ENCODE measurements around the gene CRIP3. TPM values are rescaled to one million over a fixed set of nuclear protein-coding genes. Genes with fewer than 3 reads are reported as not detected.
A peak's percentile ranks its signal among the peaks of the same experiment; 100 is the strongest.

The CRIP3 gene
- total RNA-seq, 1 experiment from 2014 or later = 16.9 TPM

DNA sequence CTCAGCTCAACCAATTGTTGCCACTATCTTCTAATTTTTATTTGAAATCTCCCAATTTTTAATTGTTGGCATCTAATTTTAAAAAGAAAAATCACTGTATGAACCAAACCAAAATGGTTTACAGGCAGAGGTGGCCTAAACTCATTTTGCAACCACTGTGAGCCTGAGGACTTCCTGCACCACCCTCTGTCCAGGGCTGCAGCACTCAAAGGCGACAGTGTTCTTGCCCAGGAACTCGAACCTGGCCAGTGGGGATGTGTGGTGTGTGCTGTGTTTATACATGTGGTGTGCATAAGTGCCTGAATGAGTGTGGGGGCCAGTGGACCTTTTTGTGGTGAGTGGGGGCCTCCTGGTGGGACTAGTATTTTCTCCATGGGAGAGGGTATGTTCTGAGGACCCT, 34.9 kb downstream of the CRIP3 start:
- Histone ChIP-seq H3K56ac (ENCODE audit: insufficient read length, low read depth, low read length) (no peak overlapping the region), H2AFZ (ENCODE audit: low read length) (no peak overlapping the region), H2BK5ac (ENCODE audit: insufficient read length, low read length) (no peak overlapping the region), H3K4ac (ENCODE audit: low read depth, low read length) (no peak overlapping the region), H3K27me3 (ENCODE audit: insufficient read depth, low read length) (peaks cover 16% of the 10 kb centered on the region), H2BK20ac (ENCODE audit: low read depth, low read length, poor library complexity, severe bottlenecking) (no peak overlapping the region), H3K18ac (ENCODE audit: insufficient read length, low read depth, low read length) (no peak overlapping the region), H3K79me2 (ENCODE audit: insufficient read depth, low read length) (no peaks in the 10 kb centered on the region), H3K14ac (ENCODE audit: insufficient read depth, low read length) (no peak overlapping the region), H4K5ac (ENCODE audit: insufficient read length, low read depth, low read length) (no peak overlapping the region), H3K4me2 (ENCODE audit: insufficient read depth, insufficient read length, low read length) (no peak overlapping the region), H4K20me1 (ENCODE audit: control insufficient read depth, insufficient read depth, insufficient read length) (no peaks in the 10 kb centered on the region), H3T11ph (ENCODE audit: low read length) (no peak overlapping the region), H3K23ac (ENCODE audit: insufficient read length, low read depth, low read length) (no peak overlapping the region), H2BK12ac (ENCODE audit: insufficient read length, low read depth, low read length) (no peak overlapping the region), H2BK120ac (ENCODE audit: low read depth, low read length, poor library complexity, severe bottlenecking) (no peak overlapping the region), H3K9me3 (ENCODE audit: control insufficient read depth, low read depth, low read length) (no peaks in the 10 kb centered on the region), H3K9ac (ENCODE audit: extremely low read depth, insufficient read length, low read length) (no peak overlapping the region), H4K8ac (replicated peaks; ENCODE audit: insufficient read length, low read depth, low read length) (no peak overlapping the region), H2AK5ac (ENCODE audit: insufficient read length, low read length) (no peak overlapping the region), H2BK15ac (ENCODE audit: low read depth, low read length) (no peak overlapping the region), H3K27ac (ENCODE audit: insufficient read length, low read depth, low read length) (no peak overlapping the region), H4K91ac (ENCODE audit: insufficient read length, low read depth, low read length) (no peak overlapping the region), H3K4me1 (ENCODE audit: insufficient read depth, low read length) (peaks cover 2% of the 10 kb centered on the region; the same call in 1 of the 2 replicates), H3K79me1 (ENCODE audit: insufficient read depth, low read depth, low read length, poor library complexity, severe bottlenecking) (no peaks in the 10 kb centered on the region), H3K23me2 (ENCODE audit: insufficient read length, low read depth, low read length, poor library complexity, severe bottlenecking) (peaks cover 12% of the 10 kb centered on the region)
- H3K36me3 Mint-ChIP-seq (ENCODE audit: insufficient read depth in 1 of 3, low read depth in 3 of 3) = no peaks in the 10 kb centered on the region; a peak in 1 of 7 replicates
- H3K9me3 Mint-ChIP-seq = no peaks in the 10 kb centered on the region; a peak in 1 of 5 replicates
- H3K4me1 Mint-ChIP-seq = peaks cover 41 to 56% of the 10 kb centered on the region in 2 experiments
- no CpG with 5 or more reads among the region's 2 CpGs for WGBS (ENCODE audit: extremely low coverage, insufficient read length, low lambda C conversion rate)
- no peak for DNase-seq
- TF ChIP-seq, protein P1, sequence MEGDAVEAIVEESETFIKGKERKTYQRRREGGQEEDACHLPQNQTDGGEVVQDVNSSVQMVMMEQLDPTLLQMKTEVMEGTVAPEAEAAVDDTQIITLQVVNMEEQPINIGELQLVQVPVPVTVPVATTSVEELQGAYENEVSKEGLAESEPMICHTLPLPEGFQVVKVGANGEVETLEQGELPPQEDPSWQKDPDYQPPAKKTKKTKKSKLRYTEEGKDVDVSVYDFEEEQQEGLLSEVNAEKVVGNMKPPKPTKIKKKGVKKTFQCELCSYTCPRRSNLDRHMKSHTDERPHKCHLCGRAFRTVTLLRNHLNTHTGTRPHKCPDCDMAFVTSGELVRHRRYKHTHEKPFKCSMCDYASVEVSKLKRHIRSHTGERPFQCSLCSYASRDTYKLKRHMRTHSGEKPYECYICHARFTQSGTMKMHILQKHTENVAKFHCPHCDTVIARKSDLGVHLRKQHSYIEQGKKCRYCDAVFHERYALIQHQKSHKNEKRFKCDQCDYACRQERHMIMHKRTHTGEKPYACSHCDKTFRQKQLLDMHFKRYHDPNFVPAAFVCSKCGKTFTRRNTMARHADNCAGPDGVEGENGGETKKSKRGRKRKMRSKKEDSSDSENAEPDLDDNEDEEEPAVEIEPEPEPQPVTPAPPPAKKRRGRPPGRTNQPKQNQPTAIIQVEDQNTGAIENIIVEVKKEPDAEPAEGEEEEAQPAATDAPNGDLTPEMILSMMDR (conservative IDR thresholded peaks at IDR 0.05) = no peak
- H3K27me3 Mint-ChIP-seq (ENCODE audit: low read depth) = peaks cover 84% of the 10 kb centered on the region
- no peak overlapping the region for H3K27ac Mint-ChIP-seq
- peak overlapping the region in 1 of 2 experiments; percentile 90; a peak in 1 of 5 replicates for H3K4me3 Mint-ChIP-seq

All from H9 (cell line).